IMR-90 (cell line): ENCODE results near the gene TRIM41. TPM values are rescaled to one million over a fixed set of nuclear protein-coding genes. Genes with fewer than 3 reads are reported as not detected.
A peak's percentile ranks its signal among the peaks of the same experiment; 100 is the strongest.

ENCODE experiments used
- ATAC-seq: fragments of 200-7000 bp; cut with Tn5 transposase; 2 replicates; pipeline ENCODE4 v1.9.1; 2020; ENCODE audit warnings: low read depth, mild to moderate bottlenecking, moderate library complexity
- BruUV-seq: library from RNA; stranded (reverse); fragments of 400-500 nt; replicated peaks from 2 replicates; lab custom pipeline; 2021; lab: Mats Ljungman, UMichigan
- CTCF ChIA-PET: fragments of 300-600 bp; formaldehyde crosslinking; extraction: SDS; loops from one replicate; lab custom pipeline; 2021; ENCODE audit warnings: antibody characterized with exemption; lab: Yijun Ruan, JAX
- POLR2A ChIA-PET: fragments of 300-600 bp; sonication (Branson Sonifier 250); formaldehyde crosslinking; loops from one replicate; lab custom pipeline; 2022; ENCODE audit warnings: antibody characterized with exemption; ENCODE audit not compliant: unreplicated experiment; lab: Charles Lee
- DNase-seq: peaks from one replicate; pipeline ENCODE4 v3.0.0; 2013
- H2AFZ ChIP-seq: replicated peaks from 2 replicates; pipeline ENCODE3; 2013; ENCODE audit warnings: low read length, mild to moderate bottlenecking; ENCODE audit not compliant: poor library complexity
- H2AK5ac ChIP-seq: 2 replicates; pipeline ENCODE4 v1.6.1; 2013; ENCODE audit warnings: low read depth, low read length, inconsistent platforms
- H2AK9ac ChIP-seq: replicated peaks from 2 replicates; pipeline ENCODE3; 2013; ENCODE audit warnings: mild to moderate bottlenecking, low read depth, low read length, moderate library complexity; ENCODE audit not compliant: poor library complexity
- H2BK120ac ChIP-seq: 2 replicates; pipeline ENCODE4 v1.6.1; 2013; ENCODE audit warnings: low read depth, low read length, inconsistent platforms
- H2BK15ac ChIP-seq: 3 replicates; pipeline ENCODE4 v1.6.1; 2013; ENCODE audit warnings: low read depth, low read length, inconsistent platforms
- H2BK20ac ChIP-seq: 2 replicates; pipeline ENCODE4 v1.6.1; 2013; ENCODE audit warnings: low read depth, mild to moderate bottlenecking, inconsistent platforms, low read length, moderate library complexity
- H2BK5ac ChIP-seq: 2 replicates; pipeline ENCODE4 v1.6.1; 2013; ENCODE audit warnings: mild to moderate bottlenecking, low read depth, low read length, inconsistent platforms; ENCODE audit not compliant: poor library complexity, severe bottlenecking
- H3K14ac ChIP-seq: replicated peaks from 2 replicates; pipeline ENCODE4 v1.6.1; 2013; ENCODE audit warnings: low read depth, low read length, inconsistent platforms
- H3K18ac ChIP-seq: 2 replicates; pipeline ENCODE4 v1.6.1; 2013; ENCODE audit warnings: low read depth, low read length, control low read depth
- H3K23ac ChIP-seq: 2 replicates; pipeline ENCODE4 v1.6.1; 2013; ENCODE audit warnings: low read depth, low read length, inconsistent platforms
- H3K27ac ChIP-seq: 2 replicates; pipeline ENCODE4 v1.5.1; 2013; ENCODE audit warnings: mild to moderate bottlenecking, control low read depth, low read length; ENCODE audit not compliant: insufficient read depth
- H3K27me3 ChIP-seq: 2 replicates; pipeline ENCODE4 v1.6.1; 2013; ENCODE audit warnings: low read length; ENCODE audit not compliant: control insufficient read depth, insufficient read depth
- H3K36me3 ChIP-seq: 2 replicates; pipeline ENCODE4 v1.6.1; 2013; ENCODE audit warnings: low read length, mixed read lengths; ENCODE audit not compliant: control insufficient read depth, insufficient read depth
- H3K4ac ChIP-seq: 2 replicates; pipeline ENCODE4 v1.6.1; 2013; ENCODE audit warnings: low read depth, low read length, inconsistent platforms
- H3K4me1 ChIP-seq: 2 replicates; pipeline ENCODE4 v1.6.1; 2013; ENCODE audit warnings: low read length, mixed read lengths; ENCODE audit not compliant: control insufficient read depth, insufficient read depth
- H3K4me2 ChIP-seq: 2 replicates; pipeline ENCODE4 v1.6.1; 2013; ENCODE audit warnings: low read depth, mild to moderate bottlenecking, control low read depth, low read length, moderate library complexity
- H3K4me3 ChIP-seq: 2 replicates; pipeline ENCODE4 v1.5.1; 2013; ENCODE audit warnings: low read depth, mild to moderate bottlenecking, control low read depth, low read length, moderate library complexity; ENCODE audit not compliant: insufficient read depth
- H3K56ac ChIP-seq: 2 replicates; pipeline ENCODE4 v1.6.1; 2013; ENCODE audit warnings: low read length, inconsistent platforms; ENCODE audit not compliant: insufficient read depth; ENCODE audit errors: extremely low read depth
- H3K79me1 ChIP-seq, 2 experiments: 2 replicates each; pipeline ENCODE4 v1.6.1; 2013; ENCODE audit warnings: low read length in 2 of 2, inconsistent platforms in 1 of 2, low read depth in 1 of 2
- H3K9ac ChIP-seq: 2 replicates; pipeline ENCODE4 v1.6.1; 2013; ENCODE audit warnings: low read depth, low read length, control low read depth
- H3K9me1 ChIP-seq: 2 replicates; pipeline ENCODE4 v1.6.1; 2013; ENCODE audit warnings: low read length, inconsistent platforms; ENCODE audit not compliant: insufficient read depth
- H3K9me3 ChIP-seq: 2 replicates; pipeline ENCODE4 v1.6.1; 2013; ENCODE audit warnings: low read length; ENCODE audit not compliant: control insufficient read depth, insufficient read depth
- H4K20me1 ChIP-seq: 2 replicates; pipeline ENCODE4 v1.6.1; 2013; ENCODE audit warnings: low read length, inconsistent platforms; ENCODE audit not compliant: insufficient read depth
- H4K5ac ChIP-seq: 2 replicates; pipeline ENCODE4 v1.6.1; 2013; ENCODE audit warnings: mild to moderate bottlenecking, low read depth, low read length, control low read depth
- H4K8ac ChIP-seq, 2 experiments: 2 replicates each; pipeline ENCODE4 v1.6.1; 2013; ENCODE audit warnings: low read depth in 2 of 2, low read length in 2 of 2, control low read depth in 1 of 2, inconsistent platforms in 1 of 2
- H4K91ac ChIP-seq: 2 replicates; pipeline ENCODE4 v1.6.1; 2013; ENCODE audit warnings: low read depth, low read length, inconsistent platforms; ENCODE audit not compliant: insufficient read depth
- CEBPB ChIP-seq: IDR thresholded peaks from 2 replicates; pipeline ENCODE4 v1.6.1; 2012; ENCODE audit warnings: low read depth, low read length, improper control_type of control experiment
- ELK1 ChIP-seq: fragments of 150-350 bp; IDR thresholded peaks from 2 replicates; pipeline ENCODE4 v1.6.1; 2016; ENCODE audit warnings: low read depth, mild to moderate bottlenecking, low read length, moderate library complexity, borderline replicate concordance
- FOS ChIP-seq: fragments of 150-350 bp; IDR thresholded peaks from 2 replicates; pipeline ENCODE4 v1.6.1; 2016; ENCODE audit warnings: low read depth, low read length
- MAFK ChIP-seq: IDR thresholded peaks from 2 replicates; pipeline ENCODE4 v1.6.1; 2012; ENCODE audit warnings: low read depth, low read length, improper control_type of control experiment
- MAZ ChIP-seq: IDR thresholded peaks from 2 replicates; pipeline ENCODE4 v1.6.1; 2012; ENCODE audit warnings: low read depth, mild to moderate bottlenecking, low read length, improper control_type of control experiment, moderate library complexity, borderline replicate concordance
- NFE2L2 ChIP-seq: fragments of 150-350 bp; IDR thresholded peaks from 2 replicates; pipeline ENCODE4 v1.6.1; 2016; ENCODE audit warnings: low read depth, mild to moderate bottlenecking, low read length
- POLR2A ChIP-seq: IDR thresholded peaks from 2 replicates; pipeline ENCODE4 v1.6.1; 2012; ENCODE audit warnings: mild to moderate bottlenecking, low read depth, low read length
- SMC3 ChIP-seq: fragments of 150-350 bp; IDR thresholded peaks from 2 replicates; pipeline ENCODE4 v1.6.1; 2016; ENCODE audit warnings: low read depth, mild to moderate bottlenecking, antibody characterized with exemption, low read length, moderate library complexity
- WGBS, 2 experiments: methylation state at CpG; one replicate each; pipeline versions ENCODE4 v1.1.5 to v1.1.7; 2013; ENCODE audit warnings: missing lambda C conversion rate in 2 of 2; ENCODE audit not compliant: insufficient read length in 1 of 2; ENCODE audit errors: extremely low coverage in 2 of 2; 5-methylcytosine and 5-hydroxymethylcytosine counted together
- dilution Hi-C: fragments of 300-500 bp; cut with HindIII; formaldehyde crosslinking; loops from one replicate; pipeline ENCODE4 v1.14.3; 2018; ENCODE audit warnings: low sequenced_read_pairs; ENCODE audit not compliant: unreplicated experiment
- in situ Hi-C: fragments of 300-500 bp; cut with MboI; formaldehyde crosslinking; loops from 3 replicates; pipeline ENCODE4 v1.14.3; 2019; ENCODE audit warnings: low sequenced_read_pairs, inconsistent platforms, mixed read lengths
- intact Hi-C: fragments of 100-400 bp; cut with micrococcal nuclease; formaldehyde crosslinking; loops from 2 replicates; pipeline ENCODE4 v1.10.0; 2022
- polyA plus RNA-seq, 3 experiments: library from polyadenylated mRNA; depleted of rRNA; stranded (reverse); fragments of >200 nt; gene quantifications; 2 replicates each; pipeline ENCODE4 v1.2.3, GENCODE V29; 2012; ENCODE audit warnings: low replicate concordance in 1 of 3
- total RNA-seq: library from RNA; depleted of rRNA; stranded (reverse); fragments of >200 nt; gene quantifications from 2 replicates; pipeline ENCODE4 v1.2.3, GENCODE V29; 2012

Gene TRIM41
- total and polyA plus RNA-seq, 2 of the 4 experiments (the other 2 are of a cell fraction), result 5.9 to 15.7 TPM

- H4K5ac ChIP-seq, result peak overlapping the region; percentile 93
- ATAC-seq (no peak), DNase-seq (peak; percentile 31)
- H2AK5ac ChIP-seq, result peak overlapping the region; percentile 79
- peak overlapping the region; percentile 91 for H3K27ac ChIP-seq
- peak overlapping the region; percentile 98 for H2AFZ ChIP-seq
- peak overlapping the region; percentile 89 to 95 for H4K8ac ChIP-seq
- H4K91ac ChIP-seq, result peak overlapping the region; percentile 91
- H2BK15ac ChIP-seq, result no peak overlapping the region
- H3K23ac ChIP-seq, result peak overlapping the region; percentile 43
- peak overlapping the region; percentile 93 for H3K14ac ChIP-seq
- intact Hi-C loops (no loop called here), dilution Hi-C loops (no loop called here), in situ Hi-C loops (no loop called here)
- H3K4me2 ChIP-seq, result peak overlapping the region; percentile 86
- CTCF ChIA-PET, result interaction anchor here (1.1 to 2.5 kb wide), 2 partner anchors 13 to 15 kb away, joined by 3 to 10 read pairs; partner anchors contain the start of gene TRIM7
- H2BK20ac ChIP-seq, result no peak overlapping the region
- peak overlapping the region; percentile 97 for H2AK9ac ChIP-seq
- H3K4me3 ChIP-seq, result peak overlapping the region; percentile 65
- H2BK120ac ChIP-seq, result no peak overlapping the region
- no peak for TF ChIP-seq NFE2L2
- no peak for TF ChIP-seq MAFK
- TF ChIP-seq MAZ, result no peak
- no peak for TF ChIP-seq SMC3
- no peak for TF ChIP-seq ELK1
- no peak for TF ChIP-seq POLR2A
- TF ChIP-seq FOS, result no peak
- TF ChIP-seq CEBPB, result no peak
- peak overlapping the region; percentile 96 for H3K4ac ChIP-seq
- POLR2A ChIA-PET, result no interaction called here
- H2BK5ac ChIP-seq, result peak overlapping the region; percentile 84
- peaks cover 12% of the 10 kb centered on the region for H4K20me1 ChIP-seq
- peaks cover 4% of the 10 kb centered on the region for H3K4me1 ChIP-seq
- H3K36me3 ChIP-seq, result no peaks in the 10 kb centered on the region
- H3K18ac ChIP-seq, result no peak overlapping the region; the same call in 1 of the 2 replicates
- peak overlapping the region; percentile 89 for H3K9ac ChIP-seq
- H3K56ac ChIP-seq, result no peak overlapping the region; the same call in 1 of the 2 replicates
- peaks cover 10 to 11% of the 10 kb centered on the region in 2 experiments; a peak in 3 of 4 replicates for H3K79me1 ChIP-seq
- 0% methylated on average over 1 of the region's 12 CpGs; no CpG with 5 or more reads in 1 of the 2 experiments for WGBS, 2 experiments
- H3K9me3 ChIP-seq, result no peaks in the 10 kb centered on the region
- peaks cover 5% of the 10 kb centered on the region for H3K9me1 ChIP-seq
- no TSS peak for BruUV-seq
- H3K27me3 ChIP-seq, result no peaks in the 10 kb centered on the region
Measured at GRCh38 chr5:181192337-181193046, 30.6 kb upstream of the TRIM41 start.
